ELR (cell line): Measurements from ENCODE around the gene STX1A.
A peak's percentile ranks its signal among the peaks of the same experiment; 100 is the strongest.

ENCODE experiments used
- DNase-seq: peaks from one replicate; pipeline ENCODE4 v3.0.0-alpha.2; 2015; ENCODE audit warnings: low read depth

Gene STX1A

GRCh38 chr7:73718905-73719805 lies at the start of gene STX1A:
Gene STX1A (minus strand): TSS chr7:73719669. CDS start chr7:73719631, 38 bp downstream.
- DNase-seq, result peak; percentile 80

- DNase-seq, result no peak
Observed at GRCh38 chr7:73768641-73769480, 49.4 kb upstream of the STX1A start.

DNA sequence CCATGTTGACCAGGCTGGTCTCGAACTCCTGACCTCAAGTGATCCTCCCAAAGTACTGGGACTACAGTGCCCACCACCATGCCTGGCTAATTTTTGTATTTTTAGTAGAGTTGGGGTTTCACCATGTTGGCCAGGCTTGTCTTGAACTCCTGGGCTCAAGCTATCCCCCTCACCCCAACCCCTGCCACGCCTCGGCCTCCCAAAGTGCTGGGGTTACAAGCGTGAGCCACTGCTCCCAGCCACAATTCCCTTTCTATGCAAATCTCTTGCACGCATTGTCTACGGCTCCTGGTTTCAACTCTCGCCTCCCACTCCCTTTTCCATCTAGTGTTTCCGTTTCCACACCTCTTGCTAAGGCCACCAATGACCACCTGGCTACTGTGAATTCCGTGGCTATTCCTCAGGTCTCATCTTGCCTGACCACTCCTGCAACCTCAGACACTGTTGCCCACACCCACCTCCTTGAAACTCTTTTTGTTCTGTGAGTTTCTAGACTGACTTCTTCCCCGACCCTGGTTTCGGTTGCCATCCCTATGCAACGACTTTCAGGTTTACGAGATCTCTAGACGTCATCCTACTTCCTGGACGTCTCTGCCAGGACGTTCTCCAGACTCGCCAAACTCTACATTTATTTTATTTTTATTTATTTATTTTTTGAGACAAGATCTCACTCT lies 47.2 kb upstream of the STX1A start:
- DNase-seq, result no peak

DNA sequence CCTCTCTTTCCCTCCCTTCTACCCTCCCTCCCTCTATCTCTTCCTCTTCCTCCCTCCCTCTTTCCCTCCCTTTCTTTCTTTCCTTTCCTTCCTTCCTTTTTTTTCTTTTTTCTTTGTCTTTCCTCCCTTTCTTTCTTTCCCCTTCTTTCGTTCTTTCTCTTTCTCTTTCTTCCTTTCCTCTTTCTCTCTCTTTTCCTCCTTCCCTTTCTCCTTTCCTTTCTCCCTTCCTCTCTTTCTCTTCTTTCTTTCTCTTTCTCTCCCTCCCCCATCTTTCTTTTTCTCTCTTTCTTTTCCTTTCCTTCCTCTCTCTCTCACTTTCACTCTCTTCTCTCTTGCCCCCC lies 43.2 kb upstream of the STX1A start:
- DNase-seq, result no peak

- no peak for DNase-seq
Observed at GRCh38 chr7:73761854-73762658, 42.6 kb upstream of the STX1A start.

DNA sequence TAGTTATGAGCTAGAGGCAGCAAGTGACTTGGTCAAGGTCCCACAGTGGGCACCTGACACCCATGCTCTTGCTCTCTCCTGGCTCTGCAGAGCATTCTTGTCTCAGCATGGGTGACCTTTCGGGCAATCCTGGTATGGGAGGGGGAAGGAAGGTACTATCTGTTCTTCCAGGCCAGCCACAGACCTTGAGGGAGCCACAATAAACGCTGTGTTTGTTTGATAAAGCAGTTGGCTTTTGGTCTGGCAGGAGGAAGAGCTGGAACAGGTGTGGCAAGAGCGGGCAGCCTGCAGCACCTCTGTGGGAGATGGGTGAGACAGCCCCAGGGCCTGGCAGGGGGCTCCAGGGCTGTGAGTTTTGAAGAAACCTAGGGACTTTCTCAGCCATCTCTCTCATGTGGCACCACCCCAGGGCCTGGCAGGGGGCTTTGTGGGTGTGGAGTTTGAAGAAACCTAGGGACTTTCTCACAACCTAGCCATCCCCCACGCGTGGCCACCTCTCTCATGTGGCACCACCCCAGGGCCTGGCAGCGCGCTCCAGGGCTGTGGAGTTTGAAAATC lies 39.2 kb upstream of the STX1A start:
- DNase-seq, result no peak

DNA sequence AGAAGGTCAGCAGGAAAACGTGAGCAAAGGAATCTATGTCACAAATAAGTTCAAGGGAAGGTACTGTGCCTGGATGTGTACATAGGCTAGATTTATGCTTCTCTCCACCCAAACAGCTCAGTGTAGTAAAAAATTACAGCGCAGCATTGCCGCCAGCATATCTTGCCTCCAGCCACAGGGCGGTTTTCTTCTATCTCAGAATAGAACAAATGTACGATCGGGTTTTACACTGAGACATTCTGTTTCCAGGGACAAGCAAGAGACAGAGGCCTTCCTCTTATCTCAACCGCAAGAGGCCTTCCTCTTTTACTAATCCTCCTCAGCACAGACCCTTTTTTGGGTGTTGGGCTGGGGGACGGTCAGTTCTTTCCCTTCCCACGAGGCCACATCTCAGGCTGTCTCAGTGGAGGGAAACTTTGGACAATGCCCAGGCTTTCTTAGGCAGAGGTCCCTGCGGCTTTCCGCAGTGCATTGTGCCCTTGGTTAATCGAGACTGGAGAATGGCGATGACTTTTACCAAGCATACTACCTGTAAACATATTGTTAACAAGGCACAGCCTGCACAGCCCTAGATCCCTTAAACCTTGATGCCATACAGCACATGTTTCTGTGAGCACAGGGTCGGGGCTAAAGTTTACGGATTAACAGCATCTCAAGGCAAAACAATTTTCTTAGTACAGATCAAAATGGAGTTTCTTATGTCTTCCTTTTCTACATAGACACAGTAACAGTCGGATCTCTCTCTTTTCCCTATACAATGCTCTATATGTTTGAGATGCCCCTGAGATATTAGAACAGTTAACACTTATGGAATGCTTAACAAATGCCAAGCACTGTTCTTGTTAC lies 30.7 kb upstream of the STX1A start:
- DNase-seq, result no peak

DNA sequence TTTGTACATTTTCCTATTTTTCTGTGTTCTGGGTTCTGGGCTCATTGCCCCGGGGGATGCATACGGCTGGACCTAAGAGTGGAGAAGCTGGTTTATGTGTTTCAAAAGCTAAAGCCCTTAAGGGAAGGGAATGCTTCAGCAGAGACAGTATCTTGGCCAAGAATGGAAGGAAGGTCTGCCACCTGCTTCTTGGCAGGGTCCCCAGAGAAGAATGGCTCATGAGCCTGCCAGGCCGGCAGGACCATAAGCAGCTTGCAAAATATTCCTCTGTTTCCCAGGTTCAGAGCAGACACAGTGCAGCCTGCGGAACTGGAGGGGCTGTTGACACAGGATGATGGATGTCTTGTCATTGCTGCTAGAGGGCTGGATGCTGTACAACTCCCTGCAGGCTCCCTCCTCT lies 26.9 kb upstream of the STX1A start:
- no peak for DNase-seq

DNA sequence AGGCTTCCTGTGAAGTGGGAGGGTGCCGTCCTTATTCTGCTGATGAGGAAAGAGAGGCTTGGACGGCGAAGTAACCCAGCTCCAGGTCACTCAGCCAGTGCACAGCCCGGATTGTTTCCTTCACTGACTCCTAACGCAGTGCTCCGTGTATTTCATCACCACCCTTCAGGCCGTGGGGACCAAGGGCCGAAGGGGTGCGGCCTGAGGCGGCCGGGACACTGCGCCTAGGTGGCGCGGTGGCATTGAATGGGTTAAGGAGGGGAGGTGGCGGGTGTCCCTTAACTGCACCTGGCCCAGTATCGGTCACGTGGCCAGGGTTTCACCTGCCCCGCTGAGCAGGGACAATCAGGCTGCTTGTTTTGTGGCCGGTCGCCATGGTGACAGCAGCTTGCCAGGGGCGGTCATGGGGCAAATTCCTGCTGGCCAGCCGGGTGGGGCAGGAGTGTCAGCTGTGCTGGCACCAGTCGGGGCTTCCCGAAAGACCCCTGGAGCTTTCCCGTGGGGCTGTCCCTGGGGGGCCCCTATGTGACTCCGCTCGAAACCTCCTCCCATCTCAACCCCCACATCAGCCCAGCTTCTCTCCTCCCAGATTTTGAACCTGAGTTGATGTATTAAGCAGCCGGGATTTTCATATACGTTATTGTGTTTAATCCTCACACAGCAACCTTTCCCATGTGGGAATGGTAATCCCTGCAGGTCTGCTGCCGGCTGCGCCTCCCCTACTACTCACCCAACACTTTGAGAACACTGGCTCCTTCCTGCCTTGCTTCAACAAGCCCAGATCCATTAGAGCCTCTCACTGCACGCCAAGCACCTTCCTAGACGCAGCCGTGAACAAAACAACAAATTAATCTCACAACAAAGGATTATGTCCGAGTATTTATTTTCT lies 23.5 kb upstream of the STX1A start:
- DNase-seq, result no peak

GRCh38 chr7:73742338-73742752 lies 22.9 kb upstream of the STX1A start:
- no peak for DNase-seq

DNA sequence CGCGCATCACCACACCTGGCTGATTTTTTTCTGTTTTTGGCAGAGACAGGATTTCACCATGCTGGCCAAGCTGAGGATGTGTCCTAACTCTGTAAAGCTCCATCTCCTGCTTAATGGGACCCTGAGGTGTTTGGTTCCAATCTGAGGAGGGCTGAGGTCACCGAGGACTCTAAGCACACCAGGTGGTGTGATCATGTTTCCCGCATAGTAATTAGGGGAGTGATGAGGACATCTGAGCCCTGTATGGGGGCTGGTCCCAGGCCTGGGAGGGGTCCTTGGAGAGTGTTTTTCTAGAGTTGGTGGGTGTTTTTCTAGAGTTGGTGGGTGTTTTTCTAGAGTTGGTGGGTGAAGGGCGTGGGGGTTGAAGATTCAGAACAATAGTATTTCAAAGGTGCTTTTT lies 22.1 kb upstream of the STX1A start:
- no peak for DNase-seq

DNA sequence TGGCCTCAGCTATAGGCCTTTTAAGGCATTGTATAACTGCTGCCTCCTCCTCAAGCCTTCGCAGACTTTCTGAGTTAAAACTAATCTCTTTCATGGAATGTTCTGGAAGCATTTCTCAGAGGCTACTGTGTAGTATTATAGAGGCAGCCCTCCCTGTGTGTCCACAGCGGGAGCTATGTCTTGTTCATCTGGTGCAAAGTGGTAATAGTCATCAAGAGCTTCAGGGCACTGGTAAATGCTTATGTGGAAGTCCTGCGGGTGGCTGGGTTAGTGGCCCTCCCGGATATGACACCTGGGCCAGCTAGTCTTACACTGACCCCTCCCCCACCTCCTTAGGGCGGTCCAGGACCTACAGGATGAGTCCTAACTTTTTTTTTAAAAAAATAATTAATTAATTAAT lies 21.3 kb upstream of the STX1A start:
- no peak for DNase-seq

GRCh38 chr7:73740212-73740611 lies 20.7 kb upstream of the STX1A start:
- no peak for DNase-seq

- no peak for DNase-seq
Observed at GRCh38 chr7:73739387-73739767, 19.9 kb upstream of the STX1A start.

- peak; percentile 94 for DNase-seq
Observed at GRCh38 chr7:73738612-73739386, 19.3 kb upstream of the STX1A start, which contains the start of gene ABHD11. Gene ABHD11 (minus strand): TSS chr7:73738802. CDS start chr7:73738770, 32 bp downstream.

- peak; percentile 67 for DNase-seq
Observed at GRCh38 chr7:73738220-73738611, 18.7 kb upstream of the STX1A start.

GRCh38 chr7:73737491-73738219 lies 18.2 kb upstream of the STX1A start:
- DNase-seq, result no peak

GRCh38 chr7:73736885-73737284 lies 17.4 kb upstream of the STX1A start:
- DNase-seq, result no peak
